Measurements from ENCODE around the gene RUNX2. TPM values are rescaled to one million over a fixed set of nuclear protein-coding genes. Genes with fewer than 3 reads are reported as not detected.

RUNX2 gene
- total RNA-seq, 1 experiment from 2014 or later: 6.8 TPM

- no peak for DNase-seq (ENCODE audit: low spot score)
Observed at GRCh38 chr6:45614488-45615285, 286.6 kb downstream of the RUNX2 start.

GRCh38 chr6:45616209-45616608, 288.1 kb downstream of the RUNX2 start:
- DNase-seq (ENCODE audit: low spot score): no peak

GRCh38 chr6:45617441-45617840, 289.3 kb downstream of the RUNX2 start:
- no peak for DNase-seq (ENCODE audit: low spot score)

- no peak for DNase-seq (ENCODE audit: low spot score)
Observed at GRCh38 chr6:45618259-45618658, 290.1 kb downstream of the RUNX2 start.

- DNase-seq (ENCODE audit: low spot score): no peak
Observed at GRCh38 chr6:45619211-45619760, 291.2 kb downstream of the RUNX2 start.

GRCh38 chr6:45619994-45620471, 291.9 kb downstream of the RUNX2 start:
- no peak for DNase-seq (ENCODE audit: low spot score)

GRCh38 chr6:45624228-45624627, 296.1 kb downstream of the RUNX2 start:
- DNase-seq (ENCODE audit: low spot score): no peak

GRCh38 chr6:45625191-45625664, 297.1 kb downstream of the RUNX2 start:
- DNase-seq (ENCODE audit: low spot score): no peak

GRCh38 chr6:45626087-45626891, 298.2 kb downstream of the RUNX2 start:
- no peak for DNase-seq (ENCODE audit: low spot score)

- no peak for DNase-seq (ENCODE audit: low spot score)
Observed at GRCh38 chr6:45630314-45630713, 302.2 kb downstream of the RUNX2 start.

GRCh38 chr6:45630801-45631200, 302.7 kb downstream of the RUNX2 start:
- DNase-seq (ENCODE audit: low spot score): no peak

- DNase-seq (ENCODE audit: low spot score): no peak
Observed at GRCh38 chr6:45631396-45631795, 303.3 kb downstream of the RUNX2 start.

- DNase-seq (ENCODE audit: low spot score): no peak
Observed at GRCh38 chr6:45633272-45633908, 305.3 kb downstream of the RUNX2 start.

- DNase-seq (ENCODE audit: low spot score): no peak
Observed at GRCh38 chr6:45634231-45634630, 306.1 kb downstream of the RUNX2 start.

GRCh38 chr6:45635284-45635867, 307.2 kb downstream of the RUNX2 start:
- DNase-seq (ENCODE audit: low spot score): no peak

- no peak for DNase-seq (ENCODE audit: low spot score)
Observed at GRCh38 chr6:45637056-45637455, 308.9 kb downstream of the RUNX2 start.

GRCh38 chr6:45637611-45638257, 309.6 kb downstream of the RUNX2 start:
- no peak for DNase-seq (ENCODE audit: low spot score)

- DNase-seq (ENCODE audit: low spot score): no peak
Observed at GRCh38 chr6:45640081-45640491, 312.0 kb downstream of the RUNX2 start.

- DNase-seq (ENCODE audit: low spot score): no peak
Observed at GRCh38 chr6:45640811-45641210, 312.7 kb downstream of the RUNX2 start.

- DNase-seq (ENCODE audit: low spot score): no peak
Observed at GRCh38 chr6:45642331-45643125, 314.4 kb downstream of the RUNX2 start.

Measured in HT-29 (cell line).